GM12865 (cell line): Measurements from ENCODE around the gene CCDC8.

Source experiments
- DNase-seq: peaks from one replicate; pipeline ENCODE4 v3.0.0; 2010; ENCODE audit warnings: low read depth
- H3K4me3 ChIP-seq: 2 replicates; pipeline ENCODE4 v1.5.1; 2011; ENCODE audit warnings: mild to moderate bottlenecking, low read depth, low read length, control low read depth
- CTCF ChIP-seq: IDR thresholded peaks from 2 replicates; pipeline ENCODE4 v1.5.1; 2011; ENCODE audit warnings: low read length, control low read depth, low read depth, inconsistent platforms; ENCODE audit not compliant: insufficient read depth; ENCODE audit errors: missing control alignments

CCDC8 gene

GRCh38 chr19:46409191-46409590 lies 4.2 kb downstream of the CCDC8 start:
- no peak for DNase-seq
- TF ChIP-seq CTCF, result no peak
- no peak overlapping the region for H3K4me3 ChIP-seq

- no peak for TF ChIP-seq CTCF
- no peak for DNase-seq
- no peak overlapping the region for H3K4me3 ChIP-seq
Measured at GRCh38 chr19:46408664-46409039, 4.7 kb downstream of the CCDC8 start.

GRCh38 chr19:46407856-46408663 lies 5.3 kb downstream of the CCDC8 start:
- DNase-seq, result no peak
- H3K4me3 ChIP-seq, result no peak overlapping the region
- no peak for TF ChIP-seq CTCF

- DNase-seq, result no peak
- TF ChIP-seq CTCF, result no peak
- no peak overlapping the region for H3K4me3 ChIP-seq
Measured at GRCh38 chr19:46406976-46407375, 6.4 kb downstream of the CCDC8 start.

- TF ChIP-seq CTCF, result no peak
- no peak overlapping the region for H3K4me3 ChIP-seq
- DNase-seq, result no peak
Measured at GRCh38 chr19:46404753-46405468, 8.5 kb downstream of the CCDC8 start.

GRCh38 chr19:46404055-46404752 lies 9.2 kb downstream of the CCDC8 start:
- no peak for DNase-seq
- no peak overlapping the region for H3K4me3 ChIP-seq
- no peak for TF ChIP-seq CTCF
